Gastrocnemius medialis (tissue), 4 donors: ENCODE data around the gene PARM1.

Experiments
- CTCF ChIP-seq, 5 experiments: fragments of 450-650 bp in 3 of 5; fragments of 200-600 bp in 2 of 5; sonication (generic) in 2 of 5; IDR thresholded peaks in 4 of 5; conservative IDR thresholded peaks in 1 of 5; 1 replicate in 4 of 5; 2 replicates in 1 of 5; pipeline ENCODE4 v1.5.1; 2016 to 2019; ENCODE audit warnings: antibody characterized with exemption in 5 of 5, mild to moderate bottlenecking in 3 of 5, moderate library complexity in 3 of 5
- POLR2A ChIP-seq, 2 donors: fragments of 450-650 bp; IDR thresholded peaks; one replicate each; pipeline ENCODE4 v1.6.1; 2017; ENCODE audit warnings: antibody characterized with exemption in 2 of 2, mild to moderate bottlenecking in 2 of 2, moderate library complexity in 2 of 2

GRCh38 chr4:74983253-74983635, 50.3 kb downstream of the PARM1 start:
- TF ChIP-seq CTCF (IDR thresholded peaks at IDR 0.05 in 4 of 5, conservative IDR thresholded peaks at IDR 0.05 in 1 of 5) (no peak), POLR2A (IDR thresholded peaks at IDR 0.05) (no peak)
